OCI-LY3 (cell line): Measurements from ENCODE around the gene NINJ1.

ENCODE experiments used
- EZH2phosphoT487 ChIP-seq: fragments of 200-600 bp; shearing (Covaris generic); IDR thresholded peaks from 2 replicates; pipeline ENCODE4 v1.6.1; 2018; ENCODE audit warnings: antibody characterized with exemption, mixed run types, low read depth
- TF ChIP-seq, protein P1 (sequence below): fragments of 200-600, 300-600 bp; sonication (generic); IDR thresholded peaks from 2 replicates; pipeline ENCODE4 v1.5.1; 2014; ENCODE audit warnings: antibody characterized with exemption, low read length, low read depth

DNA sequence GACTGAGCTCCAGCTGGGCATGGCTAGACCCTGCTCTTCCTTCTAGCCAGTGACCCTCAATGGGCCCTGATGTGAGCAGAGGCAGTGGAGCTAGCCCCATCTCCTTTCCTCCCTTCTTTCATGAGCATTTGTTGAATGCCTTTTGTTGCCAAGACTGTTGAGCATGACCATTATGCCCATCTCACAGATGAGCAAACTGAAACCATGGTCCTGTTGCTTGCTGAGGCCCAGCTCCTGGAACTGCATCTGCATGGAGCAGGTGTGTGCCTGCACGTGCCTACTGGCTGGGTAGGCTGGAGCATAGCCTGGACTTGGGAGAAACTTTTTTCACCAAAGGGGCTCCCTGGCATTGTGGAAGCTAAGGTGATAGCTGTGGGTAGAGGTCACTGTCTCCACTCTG, 46.9 kb upstream of the NINJ1 start:
- TF ChIP-seq, protein P1, sequence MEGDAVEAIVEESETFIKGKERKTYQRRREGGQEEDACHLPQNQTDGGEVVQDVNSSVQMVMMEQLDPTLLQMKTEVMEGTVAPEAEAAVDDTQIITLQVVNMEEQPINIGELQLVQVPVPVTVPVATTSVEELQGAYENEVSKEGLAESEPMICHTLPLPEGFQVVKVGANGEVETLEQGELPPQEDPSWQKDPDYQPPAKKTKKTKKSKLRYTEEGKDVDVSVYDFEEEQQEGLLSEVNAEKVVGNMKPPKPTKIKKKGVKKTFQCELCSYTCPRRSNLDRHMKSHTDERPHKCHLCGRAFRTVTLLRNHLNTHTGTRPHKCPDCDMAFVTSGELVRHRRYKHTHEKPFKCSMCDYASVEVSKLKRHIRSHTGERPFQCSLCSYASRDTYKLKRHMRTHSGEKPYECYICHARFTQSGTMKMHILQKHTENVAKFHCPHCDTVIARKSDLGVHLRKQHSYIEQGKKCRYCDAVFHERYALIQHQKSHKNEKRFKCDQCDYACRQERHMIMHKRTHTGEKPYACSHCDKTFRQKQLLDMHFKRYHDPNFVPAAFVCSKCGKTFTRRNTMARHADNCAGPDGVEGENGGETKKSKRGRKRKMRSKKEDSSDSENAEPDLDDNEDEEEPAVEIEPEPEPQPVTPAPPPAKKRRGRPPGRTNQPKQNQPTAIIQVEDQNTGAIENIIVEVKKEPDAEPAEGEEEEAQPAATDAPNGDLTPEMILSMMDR = no peak
- no peak for TF ChIP-seq EZH2phosphoT487
